Transverse colon (tissue), 4 donors: ENCODE measurements around the gene RAB26. TPM values are rescaled to one million over a fixed set of nuclear protein-coding genes. Genes with fewer than 3 reads are reported as not detected.
A peak's percentile ranks its signal among the peaks of the same experiment; 100 is the strongest.
"Not testable (repeated sequence)": the region's sequence is repeated elsewhere in the genome, so short reads cannot be mapped to it uniquely, and the experiment has no call there.

Experiments
- DNase-seq: peaks from one replicate; pipeline ENCODE4 v3.0.0-alpha.2; 2019
- H3K27ac ChIP-seq, 4 donors: fragments of 200-600 bp; sonication (generic); 2 replicates each; pipeline ENCODE4 v1.5.1; 2016 to 2018; ENCODE audit warnings: inconsistent platforms in 4 of 4
- H3K27me3 ChIP-seq: fragments of 200-600 bp; sonication (generic); 2 replicates; pipeline ENCODE4 v1.5.1; 2017; ENCODE audit warnings: inconsistent platforms
- H3K36me3 ChIP-seq, 4 donors: fragments of 200-600 bp; sonication (generic); 2 replicates each; pipeline ENCODE4 v1.5.1; 2017 to 2019; ENCODE audit warnings: inconsistent platforms in 4 of 4
- H3K4me1 ChIP-seq, 4 donors: fragments of 200-600 bp; sonication (generic); 2 replicates each; pipeline ENCODE4 v1.5.1; 2017 to 2020; ENCODE audit warnings: inconsistent platforms in 4 of 4
- H3K4me3 ChIP-seq, 4 donors: fragments of 200-600 bp; sonication (generic); 1 replicate in 1 of 4; 2 replicates in 3 of 4; pipeline versions ENCODE4 v1.5.1 to v1.6.1; 2017 to 2019; ENCODE audit warnings: inconsistent platforms in 4 of 4
- H3K9me3 ChIP-seq, 2 donors: fragments of 200-600 bp; sonication (generic); 2 replicates each; pipeline ENCODE4 v1.5.1; 2017 to 2019; ENCODE audit warnings: inconsistent platforms in 2 of 2
- EP300 ChIP-seq: sonication (generic); formaldehyde crosslinking; IDR thresholded peaks from one replicate; pipeline ENCODE4 v1.6.1; 2017; ENCODE audit warnings: antibody characterized with exemption, low read depth
- POLR2A ChIP-seq: fragments of 450-650 bp; IDR thresholded peaks from one replicate; pipeline ENCODE4 v1.6.1; 2016; ENCODE audit warnings: antibody characterized with exemption, mild to moderate bottlenecking, moderate library complexity
- POLR2AphosphoS5 ChIP-seq, 3 donors: sonication (generic); formaldehyde crosslinking; IDR thresholded peaks; one replicate each; pipeline ENCODE4 v1.6.1; 2016; ENCODE audit warnings: antibody characterized with exemption in 3 of 3
- WGBS, 2 donors: methylation state at CpG; one replicate each; pipeline ENCODE4 v1.1.5; 2018; ENCODE audit warnings: low coverage in 1 of 2; 5-methylcytosine and 5-hydroxymethylcytosine counted together
- in situ Hi-C, 4 donors: fragments of 200-750 bp; cut with MboI; loops; one replicate each; pipeline versions ENCODE4 v1.15.0 to v1.15.1; 2017; ENCODE audit warnings: low sequenced_read_pairs in 3 of 4, low pct_ligation_motif_present in 1 of 4, low pct_unique_long_range_greater_than_20kb in 1 of 4
- intact Hi-C: fragments of 100-400 bp; cut with DNase I; formaldehyde crosslinking; loops from one replicate; pipeline ENCODE4 v1.15.1; 2023; ENCODE audit warnings: low total_unique reads
- total RNA-seq, 4 donors: library from RNA; depleted of rRNA; stranded (reverse); fragments of >200 nt; gene quantifications; one replicate each; pipeline ENCODE4 v1.1.0, GENCODE V29; 2016
- TF ChIP-seq, protein P1 (sequence below), 5 experiments: fragments of 200-600 bp in 3 of 5; fragments of 450-650 bp in 2 of 5; sonication (generic) in 3 of 5; IDR thresholded peaks; 1 replicate in 2 of 5; 2 replicates in 3 of 5; pipeline ENCODE4 v1.5.1; 2016 to 2017; ENCODE audit warnings: antibody characterized with exemption in 5 of 5, inconsistent platforms in 3 of 5, mild to moderate bottlenecking in 2 of 5, moderate library complexity in 1 of 5

RAB26 gene
- total RNA-seq, 4 donors from 2014 or later, result 8.3 to 28.4 (median 14.2) TPM

- WGBS, 2 donors, result 0% methylated on average over 34 of the region's 42 CpGs; no CpG with 5 or more reads in 1 of the 2 donors
- DNase-seq, H3K9me3 ChIP-seq, H3K27me3 ChIP-seq, intact Hi-C loops, H3K36me3 ChIP-seq: not testable (repeated sequence)
- Histone ChIP-seq H3K27ac (peak overlapping the region; percentile 84 to 91 (median 89)), H3K4me3 (peak overlapping the region; percentile 44 to 66 (median 58)), H3K4me1 (peaks cover 0 to 30% (median 8%) of the 10 kb centered on the region in 4 donors)
- in situ Hi-C loops, result loop anchor here in 1 of 4 donors (25.0 kb wide), 1 partner anchor 123 kb away; the partner anchor contains the start of genes NPW and ZNF598
Observed at GRCh38 chr16:2135071-2135470, 13.4 kb upstream of the RAB26 start.

GRCh38 chr16:2135770-2136490, 12.5 kb upstream of the RAB26 start, which contains the start of gene PKD1:
Gene PKD1 (minus strand): TSS chr16:2135898. CDS start chr16:2135689, 209 bp downstream.
- in situ Hi-C loops, result loop anchor here in 1 of 4 donors (25.0 kb wide), 1 partner anchor 124 kb away; the partner anchor contains the start of genes NPW and ZNF598
- intact Hi-C loops, result not testable (repeated sequence)
- WGBS, 2 donors, result 1% methylated on average over 25 of the region's 81 CpGs; no CpG with 5 or more reads in 1 of the 2 donors

GRCh38 chr16:2142942-2143877, 5.2 kb upstream of the RAB26 start:
- TF ChIP-seq POLR2A (no peak), POLR2AphosphoS5 (IDR thresholded peaks at IDR 0.05) (no peak), EP300 (no peak)
- TF ChIP-seq, protein P1, sequence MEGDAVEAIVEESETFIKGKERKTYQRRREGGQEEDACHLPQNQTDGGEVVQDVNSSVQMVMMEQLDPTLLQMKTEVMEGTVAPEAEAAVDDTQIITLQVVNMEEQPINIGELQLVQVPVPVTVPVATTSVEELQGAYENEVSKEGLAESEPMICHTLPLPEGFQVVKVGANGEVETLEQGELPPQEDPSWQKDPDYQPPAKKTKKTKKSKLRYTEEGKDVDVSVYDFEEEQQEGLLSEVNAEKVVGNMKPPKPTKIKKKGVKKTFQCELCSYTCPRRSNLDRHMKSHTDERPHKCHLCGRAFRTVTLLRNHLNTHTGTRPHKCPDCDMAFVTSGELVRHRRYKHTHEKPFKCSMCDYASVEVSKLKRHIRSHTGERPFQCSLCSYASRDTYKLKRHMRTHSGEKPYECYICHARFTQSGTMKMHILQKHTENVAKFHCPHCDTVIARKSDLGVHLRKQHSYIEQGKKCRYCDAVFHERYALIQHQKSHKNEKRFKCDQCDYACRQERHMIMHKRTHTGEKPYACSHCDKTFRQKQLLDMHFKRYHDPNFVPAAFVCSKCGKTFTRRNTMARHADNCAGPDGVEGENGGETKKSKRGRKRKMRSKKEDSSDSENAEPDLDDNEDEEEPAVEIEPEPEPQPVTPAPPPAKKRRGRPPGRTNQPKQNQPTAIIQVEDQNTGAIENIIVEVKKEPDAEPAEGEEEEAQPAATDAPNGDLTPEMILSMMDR (IDR thresholded peaks at IDR 0.05), result no peak
- Histone ChIP-seq H3K27me3 (no peaks in the 10 kb centered on the region), H3K4me1 (peaks cover 0 to 25% (median 14%) of the 10 kb centered on the region in 4 donors), H3K36me3 (no peaks in the 10 kb centered on the region), H3K9me3 (no peaks in the 10 kb centered on the region), H3K27ac (no peak overlapping the region), H3K4me3 (no peak overlapping the region)
- WGBS, 2 donors, result 73 to 76% methylated on average over 7 to 31 of the region's 31 CpGs
- in situ Hi-C loops (loop anchor here (10.0 to 25.0 kb wide), 3 partner anchors 118 to 131 kb away; partner anchors contain the start of genes NHERF2 (in 2 of the 4), NPW (in 2 of the 4) and ZNF598 (in 1 of the 4)), intact Hi-C loops (no loop called here)
- no peak for DNase-seq

More at GRCh38 chr16:2135770-2136490, 12.5 kb upstream of the RAB26 start, which contains the start of gene PKD1:
- Histone ChIP-seq H3K4me3 (peak within 1 kb of the TSS; percentile 44 to 66 (median 58)), H3K4me1 (peaks cover 0 to 33% (median 9%) of the 10 kb centered on the region in 4 donors), H3K27ac (peak within 1 kb of the TSS; percentile 84 to 91 (median 89))
- H3K9me3 ChIP-seq, H3K27me3 ChIP-seq, H3K36me3 ChIP-seq: not testable (repeated sequence)
- TF ChIP-seq POLR2AphosphoS5 (IDR thresholded peaks at IDR 0.05), result peak in 2 of 3 donors; percentile 7 to 58
- peak; percentile 17 for TF ChIP-seq POLR2A
- DNase-seq, result peak; percentile 98

DNA sequence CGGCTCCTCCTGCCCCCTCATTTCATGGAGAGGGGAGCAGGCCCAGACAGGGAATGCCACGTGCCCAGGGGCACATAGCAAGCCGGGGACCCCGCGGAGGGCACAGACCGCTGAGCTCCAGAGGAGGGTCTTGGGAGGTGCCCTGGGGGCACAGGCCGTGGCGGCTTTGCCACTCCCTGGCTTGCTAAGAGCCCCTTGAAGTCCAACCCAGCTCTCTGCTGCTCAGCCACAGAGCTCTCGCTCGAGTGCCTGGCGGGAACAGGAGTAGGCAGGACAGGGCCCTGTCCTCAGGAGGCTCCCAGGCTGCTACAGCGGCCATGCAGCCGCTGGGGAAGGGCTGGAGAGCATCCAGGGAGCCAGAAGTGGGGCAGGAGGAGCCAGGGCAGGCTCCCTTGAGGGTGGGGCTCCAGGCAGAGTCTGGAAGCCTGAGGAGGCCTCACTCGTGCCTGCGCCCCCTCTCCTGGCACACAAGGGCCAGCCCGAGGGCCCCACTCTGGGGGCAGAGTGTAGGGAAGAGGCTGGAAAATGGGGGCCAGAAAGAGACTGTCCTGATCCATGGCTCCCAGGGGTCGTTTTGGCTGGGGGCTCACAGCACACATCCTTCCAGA, 4.4 kb upstream of the RAB26 start:
- intact Hi-C loops (no loop called here), in situ Hi-C loops (loop anchor here (10.0 to 25.0 kb wide), 3 partner anchors 119 to 132 kb away; partner anchors contain the start of genes NHERF2 (in 2 of the 4), NPW (in 2 of the 4) and ZNF598 (in 1 of the 4))
- WGBS, 2 donors, result 79 to 80% methylated on average over 5 to 16 of the region's 17 CpGs

More for the DNA sequence above, 4.4 kb upstream of the RAB26 start:
- TF ChIP-seq, protein P1 (IDR thresholded peaks at IDR 0.05), result no peak
- TF ChIP-seq EP300 (no peak), POLR2AphosphoS5 (IDR thresholded peaks at IDR 0.05) (no peak), POLR2A (no peak)
- Histone ChIP-seq H3K36me3 (no peaks in the 10 kb centered on the region), H3K9me3 (no peaks in the 10 kb centered on the region), H3K27ac (no peak overlapping the region), H3K4me1 (peaks cover 4 to 31% (median 19%) of the 10 kb centered on the region in 4 donors), H3K4me3 (no peak overlapping the region), H3K27me3 (no peaks in the 10 kb centered on the region)
- no peak for DNase-seq
